ENCODE data around the gene ID3. TPM values are rescaled to one million over a fixed set of nuclear protein-coding genes. Genes with fewer than 3 reads are reported as not detected.

ID3 gene
- total RNA-seq, 1 experiment from 2014 or later: 119 TPM

GRCh38 chr1:23559985-23560741 lies 862 bp upstream of the ID3 start:
- Histone ChIP-seq H2BK12ac (ENCODE audit: insufficient read length, low read depth, low read length) (no peak overlapping the region), H3K4ac (ENCODE audit: low read depth, low read length) (no peak overlapping the region), H3K79me1 (ENCODE audit: insufficient read depth, low read depth, low read length, poor library complexity, severe bottlenecking) (no peaks in the 10 kb centered on the region), H3K23ac (ENCODE audit: insufficient read length, low read depth, low read length) (no peak overlapping the region), H3K79me2 (ENCODE audit: insufficient read depth, low read length) (peaks cover 7% of the 10 kb centered on the region; the same call in 1 of the 2 replicates), H2BK5ac (ENCODE audit: insufficient read length, low read length) (no peak overlapping the region), H2AK5ac (ENCODE audit: insufficient read length, low read length) (no peak overlapping the region), H3K18ac (ENCODE audit: insufficient read length, low read depth, low read length) (peak overlapping the region; percentile 16), H2BK15ac (ENCODE audit: low read depth, low read length) (no peak overlapping the region), H3K56ac (ENCODE audit: insufficient read length, low read depth, low read length) (no peak overlapping the region), H2AFZ (ENCODE audit: low read length) (no peak overlapping the region), H2BK20ac (ENCODE audit: low read depth, low read length, poor library complexity, severe bottlenecking) (no peak overlapping the region), H3T11ph (ENCODE audit: low read length) (no peak overlapping the region), H4K5ac (ENCODE audit: insufficient read length, low read depth, low read length) (no peak overlapping the region), H3K4me1 (ENCODE audit: insufficient read depth, low read length) (peaks cover 14% of the 10 kb centered on the region; the same call in 1 of the 2 replicates), H3K27me3 (ENCODE audit: insufficient read depth, low read length) (no peaks in the 10 kb centered on the region), H3K27ac (ENCODE audit: insufficient read length, low read depth, low read length) (peak overlapping the region; percentile 46), H4K8ac (replicated peaks; ENCODE audit: insufficient read length, low read depth, low read length) (no peak overlapping the region), H3K9me3 (ENCODE audit: control insufficient read depth, low read depth, low read length) (no peaks in the 10 kb centered on the region), H3K9ac (ENCODE audit: extremely low read depth, insufficient read length, low read length) (peak overlapping the region; percentile 64), H3K14ac (ENCODE audit: insufficient read depth, low read length) (no peak overlapping the region), H2BK120ac (ENCODE audit: low read depth, low read length, poor library complexity, severe bottlenecking) (no peak overlapping the region), H3K4me2 (ENCODE audit: insufficient read depth, insufficient read length, low read length) (peak overlapping the region; percentile 82), H3K23me2 (ENCODE audit: insufficient read length, low read depth, low read length, poor library complexity, severe bottlenecking) (peaks cover 24% of the 10 kb centered on the region), H4K20me1 (ENCODE audit: control insufficient read depth, insufficient read depth, insufficient read length) (no peaks in the 10 kb centered on the region), H4K91ac (ENCODE audit: insufficient read length, low read depth, low read length) (no peak overlapping the region)
- Mint-ChIP-seq H3K4me3 (peak overlapping the region; percentile 86 to 91), H3K4me1 (peaks cover 74 to 84% of the 10 kb centered on the region in 2 experiments), H3K9me3 (no peaks in the 10 kb centered on the region; a peak in 1 of 5 replicates), H3K36me3 (ENCODE audit: insufficient read depth in 1 of 3, low read depth in 3 of 3) (peaks cover 11 to 20% (median 13%) of the 10 kb centered on the region in 3 experiments; a peak in 6 of 7 replicates), H3K27me3 (ENCODE audit: low read depth) (peaks cover 6% of the 10 kb centered on the region), H3K27ac (peak overlapping the region; percentile 93 to 97 (median 97))
- no peak for TF ChIP-seq CTCF (conservative IDR thresholded peaks at IDR 0.05)
- no CpG with 5 or more reads among the region's 6 CpGs for WGBS (ENCODE audit: extremely low coverage, insufficient read length, low lambda C conversion rate)
- DNase-seq: peak; percentile 41
